Esophagus muscularis mucosa (tissue), 3 donors: ENCODE data around the gene SIGLECL1.

Experiments
- POLR2A ChIP-seq: fragments of 450-650 bp; IDR thresholded peaks from one replicate; pipeline ENCODE4 v1.6.1; 2017; ENCODE audit warnings: antibody characterized with exemption, moderate library complexity, mild to moderate bottlenecking, low read depth
- TF ChIP-seq, protein P1 (sequence below), 3 experiments: fragments of 200-600 bp in 2 of 3; fragments of 450-650 bp in 1 of 3; sonication (generic) in 2 of 3; IDR thresholded peaks; one replicate each; pipeline ENCODE4 v1.5.1; 2017 to 2019; ENCODE audit warnings: antibody characterized with exemption in 3 of 3, mild to moderate bottlenecking in 2 of 3, moderate library complexity in 1 of 3

DNA sequence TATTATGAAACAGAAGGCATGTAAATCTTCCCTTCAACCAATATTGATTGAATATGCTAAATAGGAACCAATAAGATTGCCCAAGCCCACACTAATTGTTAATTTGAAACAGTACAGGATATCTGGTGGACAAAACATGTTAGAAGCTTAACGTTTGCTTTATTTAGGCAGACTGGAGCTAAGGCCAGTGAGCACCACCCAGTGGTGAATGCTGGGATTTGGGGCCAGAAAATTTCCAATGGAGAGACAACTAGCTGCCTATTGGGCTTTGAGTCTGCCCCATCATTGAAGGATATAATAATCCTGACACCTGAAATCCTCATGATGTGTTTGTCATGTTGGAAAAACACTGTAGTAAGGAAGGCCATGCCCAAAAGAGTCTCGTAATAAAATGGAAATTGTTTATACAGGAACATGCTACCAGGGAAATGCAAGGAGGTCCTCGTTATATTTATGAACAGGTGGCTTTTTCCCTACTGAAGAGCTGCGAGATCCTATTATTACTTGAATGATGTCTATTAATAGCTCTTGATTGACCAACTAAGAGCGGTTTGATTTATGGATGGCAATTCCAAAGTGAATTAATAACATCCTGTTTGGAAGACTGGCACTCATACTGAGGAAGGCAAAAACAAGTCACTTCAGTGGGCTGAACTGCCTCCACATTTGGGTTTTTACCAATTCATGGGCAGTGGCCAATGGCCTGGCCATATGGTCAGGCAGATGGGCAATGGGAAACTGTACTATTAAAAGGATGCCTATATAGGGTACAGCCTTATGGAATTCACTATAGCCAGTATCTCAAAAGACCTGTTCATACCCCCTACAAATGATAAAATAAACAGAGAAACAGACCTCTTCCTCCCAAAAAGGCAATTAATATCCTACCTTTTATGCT lies 8.7 kb downstream of the SIGLECL1 start:
- TF ChIP-seq, protein P1, sequence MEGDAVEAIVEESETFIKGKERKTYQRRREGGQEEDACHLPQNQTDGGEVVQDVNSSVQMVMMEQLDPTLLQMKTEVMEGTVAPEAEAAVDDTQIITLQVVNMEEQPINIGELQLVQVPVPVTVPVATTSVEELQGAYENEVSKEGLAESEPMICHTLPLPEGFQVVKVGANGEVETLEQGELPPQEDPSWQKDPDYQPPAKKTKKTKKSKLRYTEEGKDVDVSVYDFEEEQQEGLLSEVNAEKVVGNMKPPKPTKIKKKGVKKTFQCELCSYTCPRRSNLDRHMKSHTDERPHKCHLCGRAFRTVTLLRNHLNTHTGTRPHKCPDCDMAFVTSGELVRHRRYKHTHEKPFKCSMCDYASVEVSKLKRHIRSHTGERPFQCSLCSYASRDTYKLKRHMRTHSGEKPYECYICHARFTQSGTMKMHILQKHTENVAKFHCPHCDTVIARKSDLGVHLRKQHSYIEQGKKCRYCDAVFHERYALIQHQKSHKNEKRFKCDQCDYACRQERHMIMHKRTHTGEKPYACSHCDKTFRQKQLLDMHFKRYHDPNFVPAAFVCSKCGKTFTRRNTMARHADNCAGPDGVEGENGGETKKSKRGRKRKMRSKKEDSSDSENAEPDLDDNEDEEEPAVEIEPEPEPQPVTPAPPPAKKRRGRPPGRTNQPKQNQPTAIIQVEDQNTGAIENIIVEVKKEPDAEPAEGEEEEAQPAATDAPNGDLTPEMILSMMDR (IDR thresholded peaks at IDR 0.05), result peak in 2 of 3 experiments; percentile 22 to 39
- no peak for TF ChIP-seq POLR2A
